Colon (tissue), 2 donors: Measurements from ENCODE around the gene WNK3.
"Not testable (repeated sequence)": the region's sequence is repeated elsewhere in the genome, so short reads cannot be mapped to it uniquely, and the experiment has no call there.

Source experiments
- FAIRE-seq: peaks from 2 replicates; lab custom pipeline; 2012; peaks lifted over from hg19 to GRCh38; lab: Jason Lieb, UNC
- donor health status: control.
- donor health status: control.

WNK3 gene

DNA sequence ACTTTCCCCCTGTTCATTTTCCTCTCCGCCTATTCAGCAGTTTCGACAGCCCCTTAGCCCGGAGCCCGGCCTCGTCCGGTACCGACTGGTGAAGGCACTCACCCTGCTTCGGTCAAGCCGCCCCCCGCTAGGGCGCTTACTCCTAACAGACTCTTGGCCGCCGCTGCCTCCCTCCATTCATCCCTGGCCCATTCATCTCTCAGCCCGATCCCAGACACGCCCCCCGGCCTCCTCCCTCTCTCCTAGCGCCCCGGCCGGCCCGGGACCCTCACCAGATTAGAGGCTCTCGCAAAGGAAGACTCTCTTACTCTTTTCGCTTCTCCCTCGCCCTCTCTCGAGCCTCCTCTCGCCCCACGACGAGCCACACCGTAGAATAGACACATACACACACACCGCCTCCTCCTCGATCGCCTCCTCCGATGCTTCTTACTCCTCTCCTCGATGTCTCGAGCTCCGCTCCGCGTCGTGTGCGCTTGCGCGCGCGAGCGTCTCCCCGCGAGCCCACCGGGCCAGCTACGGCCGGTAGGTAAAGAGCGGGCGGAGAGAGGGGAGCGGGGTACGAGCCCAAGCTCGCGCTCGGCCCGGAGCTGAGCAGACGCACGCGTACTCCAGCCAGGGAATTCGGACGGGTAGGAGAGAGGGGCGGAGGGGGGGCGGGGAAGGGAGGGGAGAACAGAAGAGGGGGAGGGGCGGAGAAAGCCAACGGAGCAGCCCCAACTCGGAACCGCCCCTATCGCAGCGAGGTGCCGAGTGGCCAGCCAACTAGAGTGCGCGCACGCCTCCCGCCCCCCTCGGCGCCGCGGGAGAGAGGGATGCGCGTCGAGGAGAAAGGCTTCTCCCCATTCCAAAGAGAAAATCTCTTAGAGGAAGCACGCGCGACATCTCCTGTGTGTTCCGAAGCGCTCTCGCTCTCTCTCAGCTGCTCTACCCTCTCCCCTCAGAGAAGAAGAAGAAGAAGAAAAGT, at the start of gene WNK3:
TSS of gene WNK3 (minus strand) at position 633 of the 964 bp plus-strand sequence.
- no peak for FAIRE-seq

DNA sequence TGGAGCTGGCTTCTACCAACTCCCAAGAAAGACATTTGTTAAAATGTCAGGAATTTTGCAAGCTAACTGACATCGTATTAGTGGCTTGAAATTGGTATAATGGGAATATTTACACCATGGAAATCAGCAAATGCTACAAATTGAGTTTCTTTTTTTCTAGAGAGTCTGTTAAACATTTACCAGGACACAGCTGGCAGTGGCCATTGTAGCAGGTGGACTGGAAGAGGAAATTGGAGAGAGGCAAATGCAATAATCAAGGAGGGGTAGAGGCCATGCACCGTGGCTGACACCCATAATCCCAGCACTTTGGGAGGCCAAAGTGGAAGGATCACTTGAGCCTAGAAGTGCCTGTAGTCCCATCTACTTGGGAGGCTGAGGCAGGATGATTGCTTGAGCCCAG, 49.4 kb upstream of the WNK3 start:
- FAIRE-seq: no peak

- FAIRE-seq: no peak
Measured at GRCh38 chrX:54397113-54397512, 39.3 kb upstream of the WNK3 start.

DNA sequence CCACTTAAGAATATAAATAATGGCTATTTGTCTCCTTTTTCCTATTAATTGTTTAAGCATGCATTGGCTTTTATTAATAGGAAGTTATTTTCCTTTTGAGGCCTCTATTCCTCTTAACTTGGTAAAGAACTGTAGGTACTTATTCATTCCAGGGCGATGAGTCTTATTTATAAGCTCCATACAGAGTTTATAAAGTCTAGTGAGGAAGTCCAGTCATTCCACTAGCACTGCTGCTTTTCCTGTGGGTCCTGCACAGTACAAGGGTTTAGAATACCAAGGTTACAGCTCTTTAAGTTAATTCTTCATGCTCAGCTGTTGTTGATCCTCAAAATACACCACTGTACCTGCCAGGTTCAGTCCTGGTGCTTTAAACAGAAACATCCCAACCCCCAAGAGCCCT, 28.5 kb upstream of the WNK3 start:
- FAIRE-seq: no peak

- FAIRE-seq: not testable (repeated sequence)
Measured at GRCh38 chrX:54384661-54385060, 26.8 kb upstream of the WNK3 start.

- FAIRE-seq: no peak
Measured at GRCh38 chrX:54359408-54359807, 1.6 kb upstream of the WNK3 start.

DNA sequence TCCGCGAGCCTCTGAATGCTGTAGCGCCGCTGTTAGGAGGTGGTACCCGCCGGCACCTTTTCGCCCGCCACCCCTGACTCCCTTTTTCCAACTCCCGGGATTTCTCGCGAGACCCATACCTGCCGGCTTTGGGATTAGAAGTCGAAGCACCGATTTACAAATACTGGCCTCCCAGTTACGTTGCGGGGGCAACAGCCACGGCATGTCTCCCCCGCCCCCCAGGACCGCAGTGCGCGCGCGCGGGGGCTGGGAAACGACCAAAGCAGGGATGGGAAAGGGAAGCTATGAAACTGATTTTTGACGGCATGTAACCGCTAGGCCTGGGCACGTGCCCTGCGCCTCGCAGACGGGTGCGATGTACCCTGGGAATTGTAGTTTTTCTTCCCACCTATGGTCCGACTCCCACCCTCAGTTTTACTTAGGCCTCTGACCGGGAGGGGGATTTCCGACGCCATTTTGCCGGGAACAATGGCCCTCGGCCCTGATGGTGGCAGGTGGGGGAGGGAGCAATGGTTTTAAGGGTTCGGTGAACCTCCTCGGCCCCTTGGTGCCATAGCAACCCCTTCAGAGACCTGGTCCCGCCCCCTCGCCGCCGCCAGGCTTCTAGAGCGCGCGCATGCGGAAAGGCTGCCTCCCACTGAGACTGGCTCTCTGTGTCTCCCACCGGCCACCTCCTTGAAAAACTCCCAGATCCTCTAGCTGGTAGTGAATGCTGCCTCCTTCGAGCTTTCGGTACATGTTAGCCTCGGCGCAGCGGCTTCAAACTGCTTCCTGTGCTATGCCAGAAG, 772 bp upstream of the WNK3 start:
- FAIRE-seq: no peak

DNA sequence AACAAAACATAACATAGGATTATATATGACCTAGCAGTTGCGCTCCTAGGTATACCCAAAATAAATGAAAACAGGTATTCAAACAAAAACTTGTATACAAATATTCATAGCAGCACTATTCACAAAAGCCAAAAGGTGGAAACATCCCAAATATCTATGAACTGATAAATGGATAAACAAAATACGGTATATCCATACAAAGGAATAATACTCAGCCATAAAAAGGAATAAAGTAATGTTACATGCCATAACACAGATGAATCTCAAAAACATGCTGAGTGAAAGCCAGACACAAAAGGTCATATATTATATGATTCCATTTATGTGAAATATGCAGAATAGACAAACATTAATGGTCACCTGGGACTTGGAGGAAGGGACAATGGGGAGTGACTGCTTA, 5.2 kb downstream of the WNK3 start:
- no peak for FAIRE-seq

DNA sequence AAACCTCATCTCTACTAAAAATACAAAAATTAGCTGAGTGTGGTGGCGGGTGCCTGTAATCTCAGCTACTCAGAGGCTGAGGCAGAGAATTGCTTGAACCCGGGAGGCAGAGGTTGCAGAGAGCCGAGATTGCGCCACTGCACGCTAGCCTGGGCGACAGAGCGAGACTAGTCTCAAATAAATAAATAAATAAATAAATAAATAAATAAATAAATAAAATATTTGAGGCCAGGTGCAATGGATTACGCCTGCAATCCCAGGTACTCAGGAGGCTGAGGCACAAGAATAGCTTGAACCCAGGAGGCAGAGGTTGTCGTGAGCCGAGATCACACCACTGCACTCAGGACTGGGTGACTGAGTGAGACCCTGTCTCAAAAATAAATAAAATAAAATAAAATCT, 20.5 kb downstream of the WNK3 start:
- not testable (repeated sequence) for FAIRE-seq

DNA sequence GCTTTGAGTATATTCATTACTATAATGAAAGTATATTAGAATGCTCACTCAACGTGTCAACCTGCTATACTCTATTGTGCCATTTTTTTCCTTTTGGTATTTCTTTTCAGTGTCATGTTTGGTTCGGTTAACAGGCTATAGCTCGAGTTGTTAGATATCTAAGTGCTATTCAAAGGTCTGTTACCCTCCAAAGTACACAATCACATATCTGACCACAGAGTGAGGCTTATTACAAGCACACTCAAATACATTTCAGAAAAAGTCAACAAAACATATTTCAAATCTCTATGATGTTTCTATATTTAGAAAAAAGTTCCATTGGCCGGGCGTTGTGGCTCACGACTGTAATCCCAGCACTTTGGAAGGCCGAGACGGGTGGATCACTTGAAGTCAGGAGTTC, 32.8 kb downstream of the WNK3 start:
- FAIRE-seq: no peak

DNA sequence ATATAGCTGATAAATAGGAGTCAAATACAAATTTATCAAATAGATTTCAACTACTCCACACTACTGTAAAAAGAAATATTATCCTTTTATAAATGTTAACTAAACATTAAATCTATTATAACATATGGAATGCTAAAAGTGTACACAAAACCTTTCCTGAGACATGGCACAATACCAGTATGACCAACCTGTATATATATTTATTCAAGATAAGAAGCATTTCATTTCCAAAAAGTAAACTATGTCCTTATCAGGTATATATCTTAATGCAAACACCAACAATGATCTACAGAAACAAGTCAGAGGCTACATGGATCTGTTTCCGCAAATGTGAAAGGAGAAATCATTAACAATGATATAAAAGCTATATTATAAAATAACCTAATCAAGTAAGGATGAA, 37.8 kb downstream of the WNK3 start:
- FAIRE-seq: peak; percentile 77

DNA sequence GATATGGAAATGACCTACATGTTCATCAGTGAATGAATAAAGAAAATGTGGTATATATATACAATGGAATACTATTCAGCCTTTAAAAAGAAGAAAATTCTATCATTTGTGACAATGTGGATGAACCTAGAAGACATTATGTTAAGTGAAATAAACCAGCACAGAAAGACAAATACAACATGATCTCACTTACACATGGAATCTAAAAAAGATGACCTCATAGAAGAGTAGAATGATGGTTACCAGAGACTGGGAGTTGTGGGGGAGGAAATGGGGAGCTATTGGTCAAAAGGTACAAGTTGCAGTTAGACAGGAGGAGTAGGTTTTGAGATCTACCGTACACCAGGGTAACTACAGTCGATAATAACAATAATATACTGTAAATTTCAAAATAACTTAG, 51.5 kb downstream of the WNK3 start:
- no peak for FAIRE-seq

DNA sequence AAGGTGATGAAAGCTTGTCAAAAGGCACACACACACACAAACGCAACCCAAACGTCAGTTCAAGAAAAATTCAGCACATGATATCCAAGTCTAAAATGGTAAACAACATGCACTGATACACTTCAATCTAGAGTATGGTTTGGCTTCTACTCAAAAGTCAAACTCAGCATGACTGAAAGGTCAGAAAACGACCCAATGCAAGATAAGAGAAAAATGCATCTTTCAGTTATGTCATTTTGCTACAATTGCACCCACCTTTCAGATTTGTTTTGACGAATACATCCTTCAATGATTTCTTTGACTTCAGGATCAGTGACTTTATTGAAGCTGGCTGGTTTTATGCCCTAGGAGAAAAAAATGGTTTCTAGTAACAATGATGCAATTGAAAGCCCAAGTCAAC, 56.3 kb downstream of the WNK3 start:
- no peak for FAIRE-seq

GRCh38 chrX:54294306-54294705, 63.5 kb downstream of the WNK3 start:
- FAIRE-seq: peak; percentile 71

DNA sequence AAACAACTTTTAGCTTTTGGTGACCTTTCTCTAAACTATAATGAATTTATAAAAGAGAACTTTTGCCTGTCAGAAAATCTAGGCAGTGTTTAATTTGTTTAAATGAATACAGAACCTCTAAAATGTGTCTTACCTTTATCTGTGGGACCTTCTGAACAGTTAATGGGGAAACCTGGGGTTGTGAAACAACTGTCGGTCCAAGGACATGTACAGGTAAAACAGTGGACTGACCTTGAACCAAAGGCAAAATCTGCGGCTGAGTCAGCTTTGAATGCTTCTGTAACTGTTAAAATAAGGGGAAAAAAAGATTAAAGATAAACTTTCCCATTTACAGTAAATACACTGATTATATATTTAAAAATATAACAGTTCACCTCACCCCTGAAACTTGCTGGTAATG, 65.1 kb downstream of the WNK3 start:
- FAIRE-seq: no peak

GRCh38 chrX:54291758-54292157, 66.1 kb downstream of the WNK3 start:
- FAIRE-seq: peak; percentile 51

DNA sequence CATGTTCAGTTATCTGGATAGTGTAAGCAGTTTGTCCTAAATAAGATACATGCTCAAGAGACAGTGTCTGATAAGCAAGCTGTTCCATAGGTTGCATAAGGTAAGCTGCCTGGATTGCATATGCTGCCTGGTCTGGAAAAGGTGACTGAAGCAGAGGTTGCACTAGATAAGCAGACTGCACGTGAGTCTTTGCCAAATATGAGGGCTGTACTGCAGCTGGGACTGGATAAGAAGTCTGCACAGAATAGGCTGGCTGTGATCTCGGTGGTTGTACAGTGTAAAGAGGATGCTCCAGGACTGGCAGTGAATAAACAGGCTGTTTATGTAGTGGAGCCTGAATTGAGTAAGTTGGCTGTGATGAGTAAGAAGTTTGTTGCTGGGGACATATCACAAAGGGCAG, 68.9 kb downstream of the WNK3 start:
- no peak for FAIRE-seq

DNA sequence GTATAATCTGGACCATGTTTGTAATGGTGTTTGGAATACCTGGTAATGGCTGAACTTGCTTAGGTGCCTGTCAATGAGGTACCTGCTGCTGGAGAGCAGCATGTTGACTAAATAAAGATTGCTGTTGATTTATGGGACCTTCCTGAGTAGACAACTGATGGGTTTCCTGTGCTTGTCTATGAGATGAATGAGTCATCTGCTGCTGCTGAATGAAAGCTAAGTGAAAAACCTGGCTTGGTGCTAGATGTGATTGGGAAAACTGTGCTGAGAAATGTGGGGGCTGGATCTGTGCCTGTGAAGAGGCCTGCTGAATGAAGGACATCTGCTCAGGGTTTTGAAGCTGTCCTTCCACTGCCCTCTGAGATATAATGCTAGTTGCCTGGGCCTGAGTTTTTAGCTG, 69.6 kb downstream of the WNK3 start:
- FAIRE-seq: no peak

GRCh38 chrX:54281676-54282075, 76.2 kb downstream of the WNK3 start:
- no peak for FAIRE-seq

DNA sequence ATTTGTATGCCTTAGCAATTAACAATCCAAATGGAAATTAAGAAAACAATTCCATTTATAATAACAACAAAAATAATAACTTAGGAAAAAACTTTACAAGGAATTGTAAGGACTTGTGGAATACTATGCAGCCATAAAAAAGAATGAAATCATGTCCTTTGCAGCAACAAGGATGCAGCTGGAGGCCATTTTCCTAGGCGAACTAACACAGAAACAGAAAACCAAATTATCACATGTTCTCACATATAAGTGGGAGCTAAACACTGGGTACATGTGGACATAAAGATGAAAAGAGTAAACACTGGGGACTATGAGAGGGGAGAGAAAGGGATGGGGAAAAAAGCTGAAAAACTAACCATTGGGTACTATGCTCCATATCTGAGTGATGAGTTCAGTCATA, 77.4 kb downstream of the WNK3 start:
- FAIRE-seq: peak; percentile 21

- no peak for FAIRE-seq
Measured at GRCh38 chrX:54271664-54272063, 86.2 kb downstream of the WNK3 start.

DNA sequence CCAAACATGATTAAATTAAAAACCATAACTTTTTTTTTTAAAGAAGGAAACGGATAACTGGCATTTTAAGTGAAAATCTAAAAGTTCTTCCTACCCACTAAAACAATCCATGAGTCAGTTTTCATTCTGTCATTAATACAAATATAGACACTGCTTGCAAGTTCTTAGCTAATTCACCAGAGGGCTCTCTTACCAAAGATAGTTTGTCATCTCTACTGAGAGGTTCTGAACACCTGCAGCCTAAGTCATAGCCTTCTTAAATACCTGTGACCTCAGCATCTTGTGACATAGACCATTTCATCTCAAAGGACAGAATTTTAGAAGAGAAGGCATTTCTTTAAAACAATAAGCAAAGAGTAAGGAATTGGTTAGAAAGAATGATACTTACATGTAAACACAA, 109.5 kb downstream of the WNK3 start:
- FAIRE-seq: peak; percentile 96

- FAIRE-seq: peak; percentile 98
Measured at GRCh38 chrX:54246866-54247265, 111.0 kb downstream of the WNK3 start.
